ENCODE data around the gene GRIA1. TPM values are rescaled to one million over a fixed set of nuclear protein-coding genes. Genes with fewer than 3 reads are reported as not detected.

GRIA1 gene
- total RNA-seq, 1 donor from 2014 or later: not detected

DNA sequence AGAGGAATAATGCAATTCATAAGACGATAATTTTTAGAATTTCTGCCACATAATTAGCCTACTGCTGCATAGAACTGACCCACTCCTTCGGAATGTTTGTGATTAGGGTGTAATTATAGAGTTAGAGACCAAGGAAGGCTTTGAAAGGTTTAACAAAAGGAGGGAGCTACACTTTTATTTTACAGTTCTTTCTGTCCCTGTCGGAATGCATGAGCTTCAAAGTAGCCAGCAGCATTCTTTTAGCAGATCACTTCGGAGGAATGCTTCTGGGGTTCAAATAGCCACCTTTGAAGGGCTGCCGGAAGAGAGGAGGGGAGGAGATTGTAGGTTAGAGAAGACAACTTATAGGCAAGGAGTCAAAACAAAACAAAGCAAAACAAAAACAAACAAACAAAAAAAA is 168.1 kb downstream of the GRIA1 start:
- no peak for DNase-seq (ENCODE audit: low read depth in 2 of 2)

GRCh38 chr5:153659039-153659736 is 168.7 kb downstream of the GRIA1 start:
- peak in 1 of 2 donors; percentile 19 for DNase-seq (ENCODE audit: low read depth in 2 of 2)

GRCh38 chr5:153660919-153661318 is 170.4 kb downstream of the GRIA1 start:
- DNase-seq (ENCODE audit: low read depth in 2 of 2): no peak

GRCh38 chr5:153661897-153662296 is 171.4 kb downstream of the GRIA1 start:
- DNase-seq (ENCODE audit: low read depth in 2 of 2): no peak

DNA sequence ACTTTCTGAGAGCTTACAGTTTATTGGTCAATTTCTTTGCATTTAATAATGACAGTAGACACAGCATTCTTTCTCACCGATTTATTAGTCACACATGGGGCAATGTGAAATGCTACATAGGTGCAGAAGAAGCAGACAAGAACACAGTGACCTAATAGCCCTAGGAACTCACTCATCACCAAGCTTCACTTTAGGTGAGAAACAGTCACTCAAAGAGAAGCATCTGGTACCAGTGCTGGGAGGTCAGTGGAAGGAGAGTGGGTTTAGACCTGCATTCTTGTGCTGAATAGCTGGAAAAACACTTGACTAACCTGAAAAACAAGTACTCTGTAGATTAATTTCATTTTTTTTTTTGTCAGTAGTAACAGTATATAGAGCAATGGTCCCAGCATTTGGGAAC is 179.6 kb downstream of the GRIA1 start:
- no peak for DNase-seq (ENCODE audit: low read depth in 2 of 2)

DNA sequence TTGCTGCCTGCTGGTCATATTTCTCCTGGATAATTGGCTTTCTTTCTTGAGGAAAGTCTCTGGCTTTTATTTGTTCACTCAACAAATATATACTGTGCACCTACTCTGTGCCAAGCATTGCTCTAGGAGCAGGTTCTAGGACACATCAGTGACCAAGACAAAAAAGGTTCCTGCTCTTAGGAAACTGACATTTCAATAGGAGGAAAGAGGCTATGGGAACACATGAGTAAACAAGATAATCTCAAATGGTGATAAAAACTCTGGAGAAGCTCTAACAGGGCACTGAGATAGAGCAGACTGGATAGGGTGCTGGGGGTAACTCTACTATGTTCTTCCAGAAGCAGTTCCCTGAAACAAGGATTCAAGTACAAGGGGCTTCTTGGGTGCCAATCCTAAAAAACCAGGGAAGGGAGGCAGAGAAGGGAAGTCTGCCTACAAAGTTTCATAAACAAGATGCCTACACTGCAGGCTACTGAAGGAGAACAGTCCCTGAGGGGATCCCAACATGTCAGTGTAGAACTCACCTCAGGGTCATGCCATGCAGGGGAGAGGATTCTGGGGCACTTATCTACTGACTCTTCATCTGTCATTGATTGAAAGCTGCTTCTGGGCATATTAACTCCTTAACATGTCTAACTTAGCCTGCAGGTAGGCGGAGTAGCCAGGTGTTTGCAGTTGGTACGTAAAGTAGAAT is 181.3 kb downstream of the GRIA1 start:
- peak; percentile 12 to 25 for DNase-seq (ENCODE audit: low read depth in 2 of 2)

- peak; percentile 51 to 85 for DNase-seq (ENCODE audit: low read depth in 2 of 2)
These were observed 182.0 kb downstream of the GRIA1 start for GRCh38 chr5:153672347-153673090.

DNA sequence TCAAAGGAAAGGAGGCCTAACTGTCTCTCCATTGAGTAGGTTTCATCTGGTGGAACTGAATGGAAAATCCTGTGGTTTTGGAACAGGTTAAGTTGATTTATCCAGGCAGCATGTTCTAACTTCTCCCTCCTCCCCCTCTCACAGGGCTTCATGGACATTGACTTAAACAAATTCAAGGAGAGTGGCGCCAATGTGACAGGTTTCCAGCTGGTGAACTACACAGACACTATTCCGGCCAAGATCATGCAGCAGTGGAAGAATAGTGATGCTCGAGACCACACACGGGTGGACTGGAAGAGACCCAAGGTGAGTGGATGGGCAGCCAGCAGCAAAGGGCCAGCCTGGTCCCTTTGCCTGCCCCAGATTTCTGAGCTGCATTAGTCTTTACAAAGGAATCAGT is 183.9 kb downstream of the GRIA1 start:
- DNase-seq (ENCODE audit: low read depth in 2 of 2): no peak

GRCh38 chr5:153676406-153676805 is 185.9 kb downstream of the GRIA1 start:
- DNase-seq (ENCODE audit: low read depth in 2 of 2): no peak

DNA sequence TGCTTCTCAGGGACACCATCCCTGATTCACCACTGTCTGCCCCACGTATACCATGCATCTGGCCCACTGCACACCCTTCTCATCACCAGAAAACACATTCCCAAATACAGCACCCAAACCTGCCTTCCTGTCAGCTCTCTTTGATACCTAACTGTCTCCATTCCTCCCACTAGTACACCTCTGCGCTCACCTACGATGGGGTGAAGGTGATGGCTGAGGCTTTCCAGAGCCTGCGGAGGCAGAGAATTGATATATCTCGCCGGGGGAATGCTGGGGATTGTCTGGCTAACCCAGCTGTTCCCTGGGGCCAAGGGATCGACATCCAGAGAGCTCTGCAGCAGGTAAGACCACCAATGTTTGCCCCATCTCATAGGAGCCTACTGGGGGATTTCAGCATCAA is 186.4 kb downstream of the GRIA1 start:
- DNase-seq (ENCODE audit: low read depth in 2 of 2): no peak

GRCh38 chr5:153678617-153679329 is 188.3 kb downstream of the GRIA1 start:
- DNase-seq (ENCODE audit: low read depth in 2 of 2): peak in 1 of 2 donors; percentile 78

GRCh38 chr5:153690236-153690635 is 199.8 kb downstream of the GRIA1 start:
- DNase-seq (ENCODE audit: low read depth in 2 of 2): no peak

DNA sequence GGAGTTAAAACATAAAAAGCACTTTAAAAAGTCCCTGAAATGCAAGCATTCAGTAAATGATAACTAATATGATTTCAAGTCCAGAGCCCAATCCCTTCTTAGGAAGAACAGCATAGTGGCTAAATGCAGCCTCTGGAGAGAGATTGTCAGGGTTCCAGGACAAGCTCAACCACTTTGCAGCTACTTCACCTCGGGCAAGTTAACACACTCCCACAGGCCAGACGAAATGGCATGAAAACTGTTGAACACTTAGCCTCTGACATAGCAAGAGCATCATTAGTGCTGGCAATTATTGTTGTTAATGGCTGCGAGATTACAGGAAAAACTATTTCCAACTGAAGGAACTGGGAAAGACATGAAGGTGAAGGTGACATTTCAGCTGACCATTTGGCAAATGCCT is 205.8 kb downstream of the GRIA1 start:
- DNase-seq (ENCODE audit: low read depth in 2 of 2): no peak

GRCh38 chr5:153699035-153699434 is 208.6 kb downstream of the GRIA1 start:
- DNase-seq (ENCODE audit: low read depth in 2 of 2): no peak

- DNase-seq (ENCODE audit: low read depth in 2 of 2): no peak
These were observed 210.5 kb downstream of the GRIA1 start for GRCh38 chr5:153700940-153701339.

- no peak for DNase-seq (ENCODE audit: low read depth in 2 of 2)
These were observed 211.8 kb downstream of the GRIA1 start for GRCh38 chr5:153702265-153702664.

GRCh38 chr5:153704110-153704509 is 213.6 kb downstream of the GRIA1 start:
- DNase-seq (ENCODE audit: low read depth in 2 of 2): no peak

DNA sequence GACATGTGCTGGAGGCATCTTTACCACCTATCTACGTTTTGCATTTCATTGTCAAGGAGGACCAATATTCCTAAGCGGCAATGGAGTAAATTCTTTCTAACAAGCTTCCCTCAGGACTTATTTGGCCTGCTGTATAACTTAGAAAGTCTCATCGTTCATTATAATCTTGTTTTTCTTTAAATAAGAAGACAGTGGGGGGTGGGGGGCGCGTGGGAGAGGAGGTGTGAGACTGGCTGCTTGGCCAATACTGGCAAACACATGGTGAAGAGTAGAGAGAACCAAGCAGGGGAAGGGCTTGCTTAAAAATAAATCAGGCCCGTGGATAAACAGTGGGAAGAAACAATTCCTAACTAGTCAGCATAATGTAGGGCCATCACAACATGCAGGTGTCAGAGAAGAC is 217.2 kb downstream of the GRIA1 start:
- DNase-seq (ENCODE audit: low read depth in 2 of 2): no peak

DNA sequence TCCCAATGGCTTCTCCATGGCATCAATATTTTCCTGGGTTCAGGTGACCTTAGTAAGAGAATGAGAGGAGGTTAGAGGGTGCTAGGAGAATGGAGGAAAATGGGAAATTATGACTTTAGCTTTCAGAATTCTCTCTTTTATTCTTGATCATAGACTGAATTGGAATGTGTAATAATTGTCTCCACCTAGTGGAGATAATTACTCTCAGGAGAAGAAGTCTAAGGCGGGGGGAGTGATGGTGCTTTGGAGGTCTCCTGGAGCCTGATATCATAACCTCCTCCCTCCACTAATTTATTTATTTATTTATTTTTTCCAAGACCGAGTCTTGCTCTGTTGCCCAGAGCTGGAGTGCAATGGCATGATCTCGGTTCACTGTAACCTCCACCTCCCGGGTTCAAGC is 221.3 kb downstream of the GRIA1 start:
- DNase-seq (ENCODE audit: low read depth in 2 of 2): peak in 1 of 2 donors; percentile 28

- DNase-seq (ENCODE audit: low read depth in 2 of 2): no peak
These were observed 222.5 kb downstream of the GRIA1 start for GRCh38 chr5:153712946-153713345.

GRCh38 chr5:153713943-153714342 is 223.5 kb downstream of the GRIA1 start:
- no peak for DNase-seq (ENCODE audit: low read depth in 2 of 2)

DNA sequence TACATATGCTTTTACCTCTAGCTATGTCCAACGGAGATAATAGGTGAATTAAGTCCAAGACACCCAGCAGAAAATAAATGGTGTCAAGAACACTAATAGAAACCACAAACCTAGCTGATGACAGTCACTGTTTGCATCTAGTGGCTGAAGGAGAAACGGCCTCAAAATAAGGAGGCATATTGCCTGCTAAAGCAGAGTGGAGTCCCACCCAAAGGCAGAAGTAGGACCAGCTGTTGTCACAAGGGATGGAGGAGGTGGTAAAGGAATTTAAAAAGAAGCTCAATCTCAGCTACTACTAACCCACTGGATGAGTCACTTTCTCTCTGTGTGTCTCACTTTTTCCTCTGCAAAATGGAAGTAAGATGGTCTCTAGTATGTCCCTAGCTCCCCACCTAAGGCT is 224.3 kb downstream of the GRIA1 start:
- no peak for DNase-seq (ENCODE audit: low read depth in 2 of 2)
